Kidney epithelial cell (primary cell): ENCODE measurements around the gene PRPF19. TPM values are rescaled to one million over a fixed set of nuclear protein-coding genes. Genes with fewer than 3 reads are reported as not detected.

ENCODE experiments used
- DNase-seq: peaks from one replicate; pipeline ENCODE4 v3.0.0-alpha.2; 2010; ENCODE audit warnings: low read depth
- H3K27me3 ChIP-seq: 2 replicates; pipeline ENCODE4 v1.6.0; 2011; ENCODE audit warnings: low read length; ENCODE audit not compliant: control insufficient read depth, insufficient read depth
- H3K36me3 ChIP-seq: 2 replicates; pipeline ENCODE4 v1.5.1; 2011; ENCODE audit warnings: low read length; ENCODE audit not compliant: control insufficient read depth, insufficient read depth
- H3K4me3 ChIP-seq: 2 replicates; pipeline ENCODE4 v1.5.1; 2011; ENCODE audit warnings: low read depth, mild to moderate bottlenecking, control low read depth, low read length
- CTCF ChIP-seq: IDR thresholded peaks from 2 replicates; pipeline ENCODE4 v1.5.1; 2011; ENCODE audit warnings: mild to moderate bottlenecking, moderate library complexity, low read length, control low read depth, inconsistent platforms; ENCODE audit not compliant: insufficient read depth, poor library complexity, severe bottlenecking
- total RNA-seq: library from RNA; depleted of rRNA; stranded (reverse); fragments of >200 nt; gene quantifications from 2 replicates; pipeline ENCODE4 v1.2.3, GENCODE V29; 2015

Gene PRPF19
- total RNA-seq, 1 donor from 2014 or later: 98.8 TPM

GRCh38 chr11:60880643-60881282 lies 25.6 kb downstream of the PRPF19 start:
- no peak for DNase-seq
- Histone ChIP-seq H3K36me3 (no peaks in the 10 kb centered on the region), H3K4me3 (no peak overlapping the region), H3K27me3 (no peaks in the 10 kb centered on the region)
- TF ChIP-seq CTCF: no peak

- H3K27me3 ChIP-seq: no peaks in the 10 kb centered on the region
- H3K4me3 ChIP-seq: no peak overlapping the region
- no peaks in the 10 kb centered on the region for H3K36me3 ChIP-seq
- DNase-seq: no peak
- no peak for TF ChIP-seq CTCF
Observed at GRCh38 chr11:60879971-60880588, 26.3 kb downstream of the PRPF19 start.

- TF ChIP-seq CTCF: no peak
- no peak overlapping the region for H3K4me3 ChIP-seq
- H3K36me3 ChIP-seq: no peaks in the 10 kb centered on the region
- no peaks in the 10 kb centered on the region for H3K27me3 ChIP-seq
- DNase-seq: no peak
Observed at GRCh38 chr11:60879104-60879503, 27.3 kb downstream of the PRPF19 start.

- Histone ChIP-seq H3K4me3 (no peak overlapping the region), H3K27me3 (no peaks in the 10 kb centered on the region), H3K36me3 (no peaks in the 10 kb centered on the region)
- no peak for TF ChIP-seq CTCF
- no peak for DNase-seq
Observed at GRCh38 chr11:60878245-60879101, 27.9 kb downstream of the PRPF19 start.

- no peak for TF ChIP-seq CTCF
Observed at GRCh38 chr11:60876168-60876485, 30.3 kb downstream of the PRPF19 start.

More at GRCh38 chr11:60876168-60876485, 30.3 kb downstream of the PRPF19 start:
- DNase-seq: no peak
- H3K4me3 ChIP-seq: no peak overlapping the region
- no peaks in the 10 kb centered on the region for H3K36me3 ChIP-seq
- no peaks in the 10 kb centered on the region for H3K27me3 ChIP-seq
